WTC11 (cell line): ENCODE data around the gene BMPR2. TPM values are rescaled to one million over a fixed set of nuclear protein-coding genes. Genes with fewer than 3 reads are reported as not detected.

Experiments used
- ATAC-seq: fragments of 200-7000 bp; cut with Tn5 transposase; 2 replicates; pipeline ENCODE4 v1.10.0; 2021; ENCODE audit warnings: mild to moderate bottlenecking, moderate library complexity
- CTCF ChIA-PET: fragments of 300-600 bp; sonication (Branson Sonifier 250); formaldehyde crosslinking; loops from one replicate; lab custom pipeline; 2021; ENCODE audit warnings: antibody characterized with exemption; lab: Charles Lee
- POLR2A ChIA-PET: fragments of 350-600 bp; sonication (Branson Sonifier 250); formaldehyde crosslinking; loops from one replicate; lab custom pipeline; 2021; ENCODE audit warnings: antibody characterized with exemption; lab: Charles Lee
- DNase-seq: peaks from one replicate; pipeline ENCODE4 v3.0.0; 2021; ENCODE audit warnings: low spot score
- H3K27ac Mint-ChIP-seq: 2 replicates; pipeline ENCODE4 v1.8.0; 2021; ENCODE audit warnings: mixed read lengths
- H3K27me3 Mint-ChIP-seq: 2 replicates; pipeline ENCODE4 v1.8.0; 2021; ENCODE audit warnings: low read depth, mild to moderate bottlenecking, moderate library complexity, mixed read lengths
- H3K36me3 Mint-ChIP-seq: 2 replicates; pipeline ENCODE4 v1.8.0; 2021; ENCODE audit warnings: mixed read lengths
- H3K4me1 Mint-ChIP-seq: 2 replicates; pipeline ENCODE4 v1.8.0; 2022; ENCODE audit warnings: mixed read lengths
- H3K4me3 Mint-ChIP-seq: 2 replicates; pipeline ENCODE4 v1.8.0; 2021; ENCODE audit warnings: mild to moderate bottlenecking, moderate library complexity, mixed read lengths
- H3K9me3 Mint-ChIP-seq: 2 replicates; pipeline ENCODE4 v1.8.0; 2021; ENCODE audit warnings: mixed read lengths
- CREB1 ChIP-seq: sonication (generic); formaldehyde crosslinking; IDR thresholded peaks from 2 replicates; pipeline ENCODE4 v1.8.0; 2023; ENCODE audit warnings: mild to moderate bottlenecking, missing genetic modification reagents
- CREM ChIP-seq: sonication (generic); formaldehyde crosslinking; IDR thresholded peaks from 2 replicates; pipeline ENCODE4 v1.8.1; 2022; ENCODE audit warnings: mild to moderate bottlenecking, missing genetic modification reagents, moderate library complexity
- EMX1 ChIP-seq: fragments of 250-450 bp; sonication (Bioruptor Pico); IDR thresholded peaks from 2 replicates; pipeline ENCODE4 v1.8.0; 2021; ENCODE audit warnings: mild to moderate bottlenecking
- GABPB1 ChIP-seq: sonication (generic); formaldehyde crosslinking; IDR thresholded peaks from 2 replicates; pipeline ENCODE4 v1.8.1; 2023; ENCODE audit warnings: mild to moderate bottlenecking, missing genetic modification reagents
- HMGA2 ChIP-seq: fragments of 250-450 bp; sonication (Bioruptor Pico); IDR thresholded peaks from 2 replicates; pipeline ENCODE4 v1.4.0; 2021; ENCODE audit warnings: mild to moderate bottlenecking, moderate library complexity
- IRF2 ChIP-seq: sonication (generic); formaldehyde crosslinking; IDR thresholded peaks from 2 replicates; pipeline ENCODE4 v1.8.0; 2022; ENCODE audit warnings: low read depth, missing genetic modification reagents, borderline replicate concordance
- NFE2L1 ChIP-seq: sonication (generic); formaldehyde crosslinking; IDR thresholded peaks from 2 replicates; pipeline ENCODE4 v1.8.1; 2023; ENCODE audit warnings: missing genetic modification reagents
- SOX15 ChIP-seq: fragments of 250-450 bp; sonication (Bioruptor Pico); IDR thresholded peaks from 2 replicates; pipeline ENCODE4 v1.9.0; 2021; ENCODE audit warnings: mild to moderate bottlenecking
- TEAD1 ChIP-seq: sonication (generic); formaldehyde crosslinking; IDR thresholded peaks from 2 replicates; pipeline ENCODE4 v1.8.0; 2022; ENCODE audit warnings: mild to moderate bottlenecking, missing genetic modification reagents
- ZNF263 ChIP-seq: sonication (generic); formaldehyde crosslinking; IDR thresholded peaks from 2 replicates; pipeline ENCODE4 v1.8.1; 2022; ENCODE audit warnings: low read depth, mild to moderate bottlenecking, moderate library complexity, missing genetic modification reagents
- ZNF317 ChIP-seq: sonication (generic); formaldehyde crosslinking; IDR thresholded peaks from 2 replicates; pipeline ENCODE4 v1.8.1; 2023; ENCODE audit warnings: low read depth, mild to moderate bottlenecking, moderate library complexity, missing genetic modification reagents, borderline replicate concordance
- ZNF396 ChIP-seq: fragments of 250-450 bp; sonication (Bioruptor Pico); IDR thresholded peaks from 2 replicates; pipeline ENCODE4 v1.8.0; 2021; ENCODE audit warnings: mild to moderate bottlenecking, moderate library complexity, borderline replicate concordance
- ZNF671 ChIP-seq: fragments of 250-450 bp; sonication (Bioruptor Pico); IDR thresholded peaks from 2 replicates; pipeline ENCODE4 v1.8.0; 2021; ENCODE audit warnings: mild to moderate bottlenecking
- total RNA-seq: library from RNA; stranded (reverse); gene quantifications from 3 replicates; pipeline ENCODE4 v1.2.3, GENCODE V29; 2021
- TF ChIP-seq, protein P1 (sequence below): sonication (generic); formaldehyde crosslinking; IDR thresholded peaks from 2 replicates; pipeline ENCODE4 v1.8.0; 2022; ENCODE audit warnings: missing genetic modification reagents
- TF ChIP-seq, protein P2 (sequence below): sonication (generic); formaldehyde crosslinking; IDR thresholded peaks from 2 replicates; pipeline ENCODE4 v1.8.1; 2022; ENCODE audit warnings: low read depth, mild to moderate bottlenecking, moderate library complexity, missing genetic modification reagents, borderline replicate concordance
- TF ChIP-seq, protein P3 (sequence below): fragments of 250-450 bp; sonication (Bioruptor Pico); IDR thresholded peaks from 2 replicates; pipeline ENCODE4 v2.1.2; 2022; ENCODE audit warnings: mild to moderate bottlenecking, moderate library complexity
- TF ChIP-seq, protein P4 (sequence below): fragments of 250-450 bp; sonication (Bioruptor Pico); IDR thresholded peaks from 2 replicates; pipeline ENCODE4 v1.9.0; 2021; ENCODE audit warnings: mild to moderate bottlenecking
- TF ChIP-seq, protein P5 (sequence below): sonication (generic); formaldehyde crosslinking; IDR thresholded peaks from 2 replicates; pipeline ENCODE4 v1.8.0; 2023; ENCODE audit warnings: missing genetic modification reagents, mild to moderate bottlenecking, borderline replicate concordance

BMPR2 gene
- total RNA-seq, 1 experiment from 2014 or later: 22.1 TPM

DNA sequence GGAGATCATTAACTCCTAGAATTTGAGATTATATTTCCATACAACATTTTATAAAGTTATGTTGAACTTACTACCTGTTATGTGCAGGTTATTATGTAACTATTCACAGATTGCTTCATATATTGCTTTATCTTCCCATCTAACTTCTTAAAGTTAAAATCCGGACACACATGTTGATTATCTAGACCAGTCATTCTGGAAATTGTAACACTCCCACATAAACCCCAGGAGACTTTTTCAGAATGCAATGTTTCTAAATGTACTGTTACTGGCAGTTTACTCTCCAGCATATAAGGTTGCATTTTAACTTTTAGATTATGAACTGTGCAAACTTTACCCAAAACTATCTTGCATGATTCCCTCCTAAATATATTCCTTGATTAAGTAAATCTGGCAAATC, 188.1 kb downstream of the BMPR2 start:
- Mint-ChIP-seq H3K27me3 (no peaks in the 10 kb centered on the region), H3K9me3 (no peaks in the 10 kb centered on the region), H3K36me3 (no peaks in the 10 kb centered on the region), H3K4me3 (no peak overlapping the region), H3K4me1 (no peaks in the 10 kb centered on the region), H3K27ac (no peak overlapping the region)
- no peak for ATAC-seq
- ChIA-PET POLR2A (no interaction called here), CTCF (interaction anchor here (1.6 kb wide), 1 partner anchor 24 kb away, joined by 5 read pairs; no protein-coding TSS in a partner anchor)
- no peak for TF ChIP-seq ZNF671
- TF ChIP-seq GABPB1: no peak
- no peak for TF ChIP-seq NFE2L1 (CRISPR knock-in tag)
- no peak for TF ChIP-seq TEAD1
- TF ChIP-seq ZNF396 (CRISPR knock-in tag): no peak
- TF ChIP-seq, protein P1, sequence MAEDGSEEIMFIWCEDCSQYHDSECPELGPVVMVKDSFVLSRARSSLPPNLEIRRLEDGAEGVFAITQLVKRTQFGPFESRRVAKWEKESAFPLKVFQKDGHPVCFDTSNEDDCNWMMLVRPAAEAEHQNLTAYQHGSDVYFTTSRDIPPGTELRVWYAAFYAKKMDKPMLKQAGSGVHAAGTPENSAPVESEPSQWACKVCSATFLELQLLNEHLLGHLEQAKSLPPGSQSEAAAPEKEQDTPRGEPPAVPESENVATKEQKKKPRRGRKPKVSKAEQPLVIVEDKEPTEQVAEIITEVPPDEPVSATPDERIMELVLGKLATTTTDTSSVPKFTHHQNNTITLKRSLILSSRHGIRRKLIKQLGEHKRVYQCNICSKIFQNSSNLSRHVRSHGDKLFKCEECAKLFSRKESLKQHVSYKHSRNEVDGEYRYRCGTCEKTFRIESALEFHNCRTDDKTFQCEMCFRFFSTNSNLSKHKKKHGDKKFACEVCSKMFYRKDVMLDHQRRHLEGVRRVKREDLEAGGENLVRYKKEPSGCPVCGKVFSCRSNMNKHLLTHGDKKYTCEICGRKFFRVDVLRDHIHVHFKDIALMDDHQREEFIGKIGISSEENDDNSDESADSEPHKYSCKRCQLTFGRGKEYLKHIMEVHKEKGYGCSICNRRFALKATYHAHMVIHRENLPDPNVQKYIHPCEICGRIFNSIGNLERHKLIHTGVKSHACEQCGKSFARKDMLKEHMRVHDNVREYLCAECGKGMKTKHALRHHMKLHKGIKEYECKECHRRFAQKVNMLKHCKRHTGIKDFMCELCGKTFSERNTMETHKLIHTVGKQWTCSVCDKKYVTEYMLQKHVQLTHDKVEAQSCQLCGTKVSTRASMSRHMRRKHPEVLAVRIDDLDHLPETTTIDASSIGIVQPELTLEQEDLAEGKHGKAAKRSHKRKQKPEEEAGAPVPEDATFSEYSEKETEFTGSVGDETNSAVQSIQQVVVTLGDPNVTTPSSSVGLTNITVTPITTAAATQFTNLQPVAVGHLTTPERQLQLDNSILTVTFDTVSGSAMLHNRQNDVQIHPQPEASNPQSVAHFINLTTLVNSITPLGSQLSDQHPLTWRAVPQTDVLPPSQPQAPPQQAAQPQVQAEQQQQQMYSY: no peak
- TF ChIP-seq CREM (CRISPR knock-in tag): no peak
- no peak for TF ChIP-seq IRF2 (CRISPR knock-in tag)
- no peak for TF ChIP-seq EMX1
- no peak for TF ChIP-seq CREB1 (CRISPR knock-in tag)
- no peak for TF ChIP-seq SOX15 (CRISPR knock-in tag)
- DNase-seq: no peak

DNA sequence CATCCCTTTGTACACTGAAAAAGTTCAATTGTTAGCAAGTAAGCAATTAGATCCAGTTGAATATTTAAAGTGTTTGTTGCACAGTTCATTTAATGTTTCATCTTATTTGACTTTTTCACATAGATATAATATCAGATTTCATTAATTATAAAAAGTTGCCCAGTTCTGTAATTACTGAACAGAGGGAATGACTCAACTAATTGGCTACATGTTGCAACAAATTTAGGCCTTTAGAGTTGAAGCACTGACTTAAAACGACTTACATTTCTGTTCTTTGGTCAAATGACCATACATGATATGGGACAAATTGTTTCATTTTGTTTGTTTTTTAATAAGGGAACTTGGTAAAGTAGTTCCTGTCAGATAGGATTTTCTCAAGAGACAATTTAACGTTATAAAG, 190.2 kb downstream of the BMPR2 start:
- no peak for DNase-seq
- no peaks in the 10 kb centered on the region for H3K36me3 Mint-ChIP-seq
- H3K9me3 Mint-ChIP-seq: no peaks in the 10 kb centered on the region
- H3K4me1 Mint-ChIP-seq: no peaks in the 10 kb centered on the region
- POLR2A ChIA-PET: no interaction called here
- H3K4me3 Mint-ChIP-seq: no peak overlapping the region
- CTCF ChIA-PET: interaction anchor here (0.5 kb wide), 1 partner anchor 727 kb away, joined by 3 read pairs; no protein-coding TSS in a partner anchor
- TF ChIP-seq, protein P2, sequence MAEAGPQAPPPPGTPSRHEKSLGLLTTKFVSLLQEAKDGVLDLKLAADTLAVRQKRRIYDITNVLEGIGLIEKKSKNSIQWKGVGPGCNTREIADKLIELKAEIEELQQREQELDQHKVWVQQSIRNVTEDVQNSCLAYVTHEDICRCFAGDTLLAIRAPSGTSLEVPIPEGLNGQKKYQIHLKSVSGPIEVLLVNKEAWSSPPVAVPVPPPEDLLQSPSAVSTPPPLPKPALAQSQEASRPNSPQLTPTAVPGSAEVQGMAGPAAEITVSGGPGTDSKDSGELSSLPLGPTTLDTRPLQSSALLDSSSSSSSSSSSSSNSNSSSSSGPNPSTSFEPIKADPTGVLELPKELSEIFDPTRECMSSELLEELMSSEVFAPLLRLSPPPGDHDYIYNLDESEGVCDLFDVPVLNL (CRISPR knock-in tag): no peak
- TF ChIP-seq HMGA2 (CRISPR knock-in tag): no peak
- TF ChIP-seq, protein P3, sequence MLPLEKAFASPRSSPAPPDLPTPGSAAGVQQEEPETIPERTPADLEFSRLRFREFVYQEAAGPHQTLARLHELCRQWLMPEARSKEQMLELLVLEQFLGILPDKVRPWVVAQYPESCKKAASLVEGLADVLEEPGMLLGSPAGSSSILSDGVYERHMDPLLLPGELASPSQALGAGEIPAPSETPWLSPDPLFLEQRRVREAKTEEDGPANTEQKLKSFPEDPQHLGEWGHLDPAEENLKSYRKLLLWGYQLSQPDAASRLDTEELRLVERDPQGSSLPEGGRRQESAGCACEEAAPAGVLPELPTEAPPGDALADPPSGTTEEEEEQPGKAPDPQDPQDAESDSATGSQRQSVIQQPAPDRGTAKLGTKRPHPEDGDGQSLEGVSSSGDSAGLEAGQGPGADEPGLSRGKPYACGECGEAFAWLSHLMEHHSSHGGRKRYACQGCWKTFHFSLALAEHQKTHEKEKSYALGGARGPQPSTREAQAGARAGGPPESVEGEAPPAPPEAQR (CRISPR knock-in tag): no peak
- no peaks in the 10 kb centered on the region for H3K27me3 Mint-ChIP-seq
- ATAC-seq: no peak
- no peak overlapping the region for H3K27ac Mint-ChIP-seq

DNA sequence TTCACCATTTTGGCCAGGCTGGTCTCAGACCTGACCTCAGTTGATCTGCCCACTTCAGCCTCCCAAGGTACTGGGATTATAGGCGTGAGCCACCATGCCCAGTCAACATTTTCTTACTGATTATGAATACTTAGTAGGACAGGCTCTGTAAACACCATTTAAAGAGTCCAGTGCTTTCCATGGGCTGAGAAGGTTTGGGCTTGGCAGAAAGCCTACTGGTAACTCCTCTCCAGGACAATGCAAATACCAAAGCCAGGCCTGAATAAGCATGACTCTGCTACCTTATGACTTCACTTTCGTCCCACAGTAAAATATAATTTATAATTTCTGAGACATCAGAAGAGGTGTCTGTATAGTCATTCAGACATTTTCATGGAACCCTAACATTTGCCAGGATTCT, 198.4 kb downstream of the BMPR2 start:
- DNase-seq (no peak), ATAC-seq (no peak)
- Mint-ChIP-seq H3K4me1 (0 out of 2 replicates have a peak, but pooled peaks cover 3% of the 10 kb centered on the region), H3K36me3 (no peaks in the 10 kb centered on the region), H3K27me3 (no peaks in the 10 kb centered on the region; the same call in 1 of the 2 replicates), H3K9me3 (no peaks in the 10 kb centered on the region), H3K4me3 (no peak overlapping the region), H3K27ac (no peak overlapping the region)
- CTCF ChIA-PET: interaction anchor here (0.6 to 1.3 kb wide), 10 partner anchors 14 to 675 kb away, joined by 3 to 7 read pairs (median 4); partner anchors contain the start of gene WDR12
- POLR2A ChIA-PET: interaction anchor here (0.6 to 0.7 kb wide), 4 partner anchors 81 to 297 kb away, joined by 3 to 8 read pairs (median 6); no protein-coding TSS in a partner anchor
- TF ChIP-seq, protein P4, sequence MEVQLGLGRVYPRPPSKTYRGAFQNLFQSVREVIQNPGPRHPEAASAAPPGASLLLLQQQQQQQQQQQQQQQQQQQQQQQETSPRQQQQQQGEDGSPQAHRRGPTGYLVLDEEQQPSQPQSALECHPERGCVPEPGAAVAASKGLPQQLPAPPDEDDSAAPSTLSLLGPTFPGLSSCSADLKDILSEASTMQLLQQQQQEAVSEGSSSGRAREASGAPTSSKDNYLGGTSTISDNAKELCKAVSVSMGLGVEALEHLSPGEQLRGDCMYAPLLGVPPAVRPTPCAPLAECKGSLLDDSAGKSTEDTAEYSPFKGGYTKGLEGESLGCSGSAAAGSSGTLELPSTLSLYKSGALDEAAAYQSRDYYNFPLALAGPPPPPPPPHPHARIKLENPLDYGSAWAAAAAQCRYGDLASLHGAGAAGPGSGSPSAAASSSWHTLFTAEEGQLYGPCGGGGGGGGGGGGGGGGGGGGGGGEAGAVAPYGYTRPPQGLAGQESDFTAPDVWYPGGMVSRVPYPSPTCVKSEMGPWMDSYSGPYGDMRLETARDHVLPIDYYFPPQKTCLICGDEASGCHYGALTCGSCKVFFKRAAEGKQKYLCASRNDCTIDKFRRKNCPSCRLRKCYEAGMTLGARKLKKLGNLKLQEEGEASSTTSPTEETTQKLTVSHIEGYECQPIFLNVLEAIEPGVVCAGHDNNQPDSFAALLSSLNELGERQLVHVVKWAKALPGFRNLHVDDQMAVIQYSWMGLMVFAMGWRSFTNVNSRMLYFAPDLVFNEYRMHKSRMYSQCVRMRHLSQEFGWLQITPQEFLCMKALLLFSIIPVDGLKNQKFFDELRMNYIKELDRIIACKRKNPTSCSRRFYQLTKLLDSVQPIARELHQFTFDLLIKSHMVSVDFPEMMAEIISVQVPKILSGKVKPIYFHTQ (CRISPR knock-in tag): no peak
- TF ChIP-seq ZNF263 (no peak), NFE2L1 (CRISPR knock-in tag) (no peak), ZNF317 (CRISPR knock-in tag) (no peak)
- TF ChIP-seq, protein P5, sequence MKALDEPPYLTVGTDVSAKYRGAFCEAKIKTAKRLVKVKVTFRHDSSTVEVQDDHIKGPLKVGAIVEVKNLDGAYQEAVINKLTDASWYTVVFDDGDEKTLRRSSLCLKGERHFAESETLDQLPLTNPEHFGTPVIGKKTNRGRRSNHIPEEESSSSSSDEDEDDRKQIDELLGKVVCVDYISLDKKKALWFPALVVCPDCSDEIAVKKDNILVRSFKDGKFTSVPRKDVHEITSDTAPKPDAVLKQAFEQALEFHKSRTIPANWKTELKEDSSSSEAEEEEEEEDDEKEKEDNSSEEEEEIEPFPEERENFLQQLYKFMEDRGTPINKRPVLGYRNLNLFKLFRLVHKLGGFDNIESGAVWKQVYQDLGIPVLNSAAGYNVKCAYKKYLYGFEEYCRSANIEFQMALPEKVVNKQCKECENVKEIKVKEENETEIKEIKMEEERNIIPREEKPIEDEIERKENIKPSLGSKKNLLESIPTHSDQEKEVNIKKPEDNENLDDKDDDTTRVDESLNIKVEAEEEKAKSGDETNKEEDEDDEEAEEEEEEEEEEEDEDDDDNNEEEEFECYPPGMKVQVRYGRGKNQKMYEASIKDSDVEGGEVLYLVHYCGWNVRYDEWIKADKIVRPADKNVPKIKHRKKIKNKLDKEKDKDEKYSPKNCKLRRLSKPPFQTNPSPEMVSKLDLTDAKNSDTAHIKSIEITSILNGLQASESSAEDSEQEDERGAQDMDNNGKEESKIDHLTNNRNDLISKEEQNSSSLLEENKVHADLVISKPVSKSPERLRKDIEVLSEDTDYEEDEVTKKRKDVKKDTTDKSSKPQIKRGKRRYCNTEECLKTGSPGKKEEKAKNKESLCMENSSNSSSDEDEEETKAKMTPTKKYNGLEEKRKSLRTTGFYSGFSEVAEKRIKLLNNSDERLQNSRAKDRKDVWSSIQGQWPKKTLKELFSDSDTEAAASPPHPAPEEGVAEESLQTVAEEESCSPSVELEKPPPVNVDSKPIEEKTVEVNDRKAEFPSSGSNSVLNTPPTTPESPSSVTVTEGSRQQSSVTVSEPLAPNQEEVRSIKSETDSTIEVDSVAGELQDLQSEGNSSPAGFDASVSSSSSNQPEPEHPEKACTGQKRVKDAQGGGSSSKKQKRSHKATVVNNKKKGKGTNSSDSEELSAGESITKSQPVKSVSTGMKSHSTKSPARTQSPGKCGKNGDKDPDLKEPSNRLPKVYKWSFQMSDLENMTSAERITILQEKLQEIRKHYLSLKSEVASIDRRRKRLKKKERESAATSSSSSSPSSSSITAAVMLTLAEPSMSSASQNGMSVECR (CRISPR knock-in tag): no peak
